ENCODE measurements around the gene ATAD1.

- no peak for TF ChIP-seq CTCF (IDR thresholded peaks at IDR 0.05)
- TF ChIP-seq POLR2A (IDR thresholded peaks at IDR 0.05), result no peak
These were observed 23.7 kb downstream of the ATAD1 start for GRCh38 chr10:87794285-87794684.

Data from Peyer's patch (tissue), 4 donors.